Nucleus accumbens (tissue), 56 donors: Measurements from ENCODE around the gene MEAF6.
A peak's percentile ranks its signal among the peaks of the same experiment; 100 is the strongest.

Experiments
- DNase-seq, 56 donors: peaks; one replicate each; lab custom pipeline; 2025; lab: John Stamatoyannopoulos, UW

The MEAF6 gene

DNA sequence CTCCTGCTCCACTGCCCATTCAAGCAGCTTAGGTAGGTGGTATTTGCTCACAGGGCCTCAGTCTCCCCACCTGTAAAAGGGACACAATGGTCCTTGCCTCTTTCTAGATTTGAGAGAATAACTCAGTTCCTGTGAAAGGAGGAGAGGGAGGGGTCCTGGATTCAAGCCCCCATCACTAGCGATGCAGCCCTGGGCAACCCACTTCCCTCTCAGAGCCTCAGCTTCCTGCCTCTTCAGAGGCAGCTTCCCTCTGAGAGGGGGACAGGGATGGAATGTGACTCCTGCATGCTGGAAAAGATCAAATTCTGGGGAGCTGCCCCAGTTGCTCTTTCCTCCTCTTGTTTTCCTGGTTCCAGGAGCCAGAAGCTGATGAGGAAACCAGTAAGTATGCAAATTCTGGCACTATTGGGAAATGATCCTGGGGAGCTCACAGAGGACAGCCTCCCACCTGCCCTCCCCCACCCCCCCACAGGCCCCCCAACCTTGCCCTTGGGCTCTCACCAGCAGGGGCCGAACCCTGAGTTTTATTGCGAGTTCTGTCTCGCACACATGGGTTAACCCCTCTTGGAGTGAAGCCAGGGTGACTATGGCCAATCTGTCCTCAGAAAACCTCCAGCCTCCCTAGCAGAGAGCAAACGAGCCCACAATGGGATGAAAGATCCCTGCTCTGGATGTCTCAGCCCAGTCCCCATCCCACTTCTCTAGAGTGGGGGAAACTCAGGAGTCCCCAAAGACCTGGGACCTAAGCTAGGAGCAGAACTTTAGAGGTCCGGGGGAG lies 28.5 kb downstream of the MEAF6 start:
- DNase-seq = no peak

DNA sequence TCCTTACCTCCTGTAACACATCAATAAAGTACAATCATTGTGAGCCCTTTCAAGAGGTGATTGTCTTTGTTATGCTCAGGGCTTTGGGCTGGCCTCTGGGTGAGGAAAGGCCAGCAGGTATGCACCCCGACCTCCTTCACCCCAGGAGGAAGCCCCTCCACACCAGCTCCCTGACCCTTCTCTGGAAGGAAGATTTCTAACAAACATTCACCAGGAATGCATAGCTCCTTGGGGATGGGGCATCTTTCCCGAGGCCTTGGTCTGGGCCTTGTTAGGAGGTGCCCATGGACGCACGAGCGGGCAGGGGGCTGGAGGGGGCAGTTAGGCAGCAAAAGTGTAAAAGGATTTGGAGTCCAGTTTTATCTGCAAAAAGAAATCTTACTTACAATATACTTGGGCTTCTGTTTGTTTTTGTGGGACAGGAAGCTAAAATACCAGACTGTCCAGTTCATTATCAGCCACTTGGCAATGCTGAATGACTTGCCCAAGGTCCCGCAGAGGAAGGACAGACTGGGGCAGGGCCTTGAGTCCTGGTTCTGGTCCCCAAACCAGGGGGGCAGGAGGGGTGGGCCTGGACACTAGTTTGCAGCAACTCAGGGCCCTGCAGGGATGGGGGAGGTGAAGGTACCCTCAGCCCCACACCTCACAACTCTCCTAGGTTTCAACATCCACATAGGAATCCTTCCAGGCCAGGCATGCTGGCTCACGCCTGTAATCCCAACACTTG lies 30.1 kb downstream of the MEAF6 start:
- DNase-seq = no peak

DNA sequence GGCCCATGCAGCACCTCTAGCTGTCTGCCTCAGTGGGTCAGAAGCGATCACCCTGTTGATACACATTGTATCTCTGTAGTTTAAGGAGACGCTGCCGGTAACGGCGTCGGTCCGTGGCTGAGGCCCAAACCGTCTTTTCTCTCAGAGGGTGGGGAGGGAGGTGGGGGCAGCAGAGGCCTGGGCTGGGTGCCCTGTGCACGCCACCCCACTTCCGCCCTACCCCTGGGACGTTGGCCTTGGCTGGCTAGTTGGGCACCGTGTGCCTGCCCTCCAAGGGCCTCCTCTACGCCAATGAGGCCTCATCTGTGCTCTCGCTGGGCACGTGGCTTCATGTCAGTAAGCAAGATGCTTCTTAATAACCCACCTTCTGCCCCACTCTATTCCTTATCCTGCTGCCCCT lies 30.8 kb downstream of the MEAF6 start:
- no peak for DNase-seq

DNA sequence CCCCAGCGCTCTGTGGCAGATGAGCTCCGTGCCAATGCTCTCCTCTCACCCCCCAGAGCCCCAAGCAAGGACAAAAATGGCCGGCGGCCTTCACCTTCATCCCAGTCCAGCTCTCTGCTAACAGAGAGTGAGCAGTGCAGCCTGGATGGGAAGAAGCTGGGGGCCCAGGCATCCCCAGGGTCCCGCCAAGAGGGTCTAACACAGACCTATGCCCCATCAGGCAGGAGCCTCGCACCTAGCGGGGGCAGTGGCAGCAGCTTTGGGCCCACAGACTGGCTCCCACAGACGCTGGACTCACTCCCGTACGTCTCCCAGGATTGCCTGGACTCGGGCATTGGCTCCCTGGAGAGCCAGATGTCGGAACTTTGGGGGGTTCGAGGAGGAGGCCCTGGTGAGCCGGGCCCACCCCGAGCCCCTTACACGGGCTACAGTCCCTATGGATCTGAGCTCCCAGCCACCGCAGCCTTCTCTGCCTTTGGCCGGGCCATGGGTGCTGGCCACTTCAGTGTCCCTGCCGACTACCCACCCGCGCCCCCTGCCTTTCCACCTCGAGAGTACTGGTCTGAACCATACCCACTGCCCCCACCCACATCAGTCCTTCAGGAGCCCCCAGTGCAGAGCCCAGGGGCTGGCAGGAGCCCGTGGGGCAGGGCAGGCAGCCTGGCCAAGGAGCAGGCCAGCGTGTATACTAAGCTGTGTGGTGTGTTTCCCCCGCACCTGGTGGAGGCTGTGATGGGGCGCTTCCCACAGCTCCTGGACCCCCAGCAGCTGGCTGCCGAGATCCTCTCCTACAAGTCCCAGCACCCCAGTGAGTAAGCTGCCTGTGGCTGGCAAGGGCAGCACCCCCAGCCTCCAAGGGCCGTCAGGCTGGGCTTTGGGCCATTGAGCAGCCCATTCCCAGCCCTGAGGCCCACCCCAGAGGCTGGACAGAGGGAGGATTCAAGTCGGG lies 31.5 kb downstream of the MEAF6 start:
- DNase-seq = no peak

DNA sequence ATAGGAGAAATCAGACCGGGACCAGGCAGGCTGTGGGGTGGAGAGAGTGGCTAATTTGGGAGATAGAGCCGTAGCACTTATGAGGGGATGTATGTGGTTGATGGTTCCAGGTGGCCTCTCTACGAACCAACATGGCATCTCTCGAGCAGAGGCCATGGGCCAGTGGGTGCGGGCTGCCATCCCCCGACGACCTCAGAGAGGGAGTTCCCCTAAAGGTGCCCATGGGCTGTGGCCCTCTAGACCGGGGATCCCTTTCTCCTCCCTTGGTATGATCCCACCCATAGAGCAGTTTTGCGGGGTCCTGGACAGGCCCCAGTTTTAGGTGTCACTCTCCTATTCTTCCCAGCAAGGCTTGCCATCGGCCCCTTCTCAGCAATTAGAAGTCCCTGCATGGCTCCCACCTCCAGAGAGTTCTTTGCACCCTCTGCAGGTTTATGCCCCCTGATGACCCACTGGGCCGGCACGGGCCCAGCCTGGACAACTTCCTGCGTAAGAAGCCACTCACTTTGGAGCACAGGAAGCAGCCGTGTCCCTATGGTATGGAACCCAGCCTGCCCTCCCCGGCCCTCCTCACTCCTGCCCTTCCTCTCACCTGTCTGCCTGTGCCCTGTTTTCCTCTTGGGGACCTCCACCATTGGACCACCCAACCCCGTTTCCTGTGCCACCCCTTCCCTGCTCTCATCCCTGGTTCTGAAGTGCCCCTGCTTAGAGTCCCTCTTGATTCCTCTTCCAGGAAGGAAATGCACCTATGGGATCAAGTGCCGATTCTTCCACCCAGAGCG lies 32.4 kb downstream of the MEAF6 start:
- DNase-seq = no peak

DNA sequence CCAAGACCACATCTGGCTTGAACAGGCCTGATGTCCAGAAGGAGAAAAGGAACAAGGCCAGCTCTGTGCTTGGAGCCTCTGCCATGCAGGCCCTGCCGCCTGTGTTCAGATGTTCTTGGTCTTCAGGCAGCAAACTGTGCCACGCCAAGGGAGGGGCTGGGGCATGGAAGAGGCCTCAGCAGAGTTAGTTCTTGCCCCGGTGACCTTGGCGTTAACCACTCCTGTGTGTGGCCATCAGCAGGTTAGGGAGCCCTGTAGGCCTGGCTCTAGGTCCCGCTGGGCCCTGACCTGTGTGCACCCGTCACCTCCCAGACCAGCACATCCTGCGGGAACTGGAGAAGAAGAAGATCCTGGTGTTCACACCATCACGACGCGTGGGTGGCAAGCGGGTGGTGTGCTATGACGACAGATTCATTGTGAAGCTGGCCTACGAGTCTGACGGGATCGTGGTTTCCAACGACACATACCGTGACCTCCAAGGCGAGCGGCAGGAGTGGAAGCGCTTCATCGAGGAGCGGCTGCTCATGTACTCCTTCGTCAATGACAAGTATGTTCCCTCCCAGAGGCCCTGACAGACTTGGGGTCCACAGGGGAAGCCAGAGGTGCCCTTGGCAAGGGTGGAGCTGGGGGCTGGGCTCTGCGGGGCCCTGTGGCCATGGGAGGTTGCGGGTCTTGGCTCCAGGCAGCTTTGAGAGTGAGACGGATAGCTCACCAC lies 33.1 kb downstream of the MEAF6 start:
- no peak for DNase-seq

DNA sequence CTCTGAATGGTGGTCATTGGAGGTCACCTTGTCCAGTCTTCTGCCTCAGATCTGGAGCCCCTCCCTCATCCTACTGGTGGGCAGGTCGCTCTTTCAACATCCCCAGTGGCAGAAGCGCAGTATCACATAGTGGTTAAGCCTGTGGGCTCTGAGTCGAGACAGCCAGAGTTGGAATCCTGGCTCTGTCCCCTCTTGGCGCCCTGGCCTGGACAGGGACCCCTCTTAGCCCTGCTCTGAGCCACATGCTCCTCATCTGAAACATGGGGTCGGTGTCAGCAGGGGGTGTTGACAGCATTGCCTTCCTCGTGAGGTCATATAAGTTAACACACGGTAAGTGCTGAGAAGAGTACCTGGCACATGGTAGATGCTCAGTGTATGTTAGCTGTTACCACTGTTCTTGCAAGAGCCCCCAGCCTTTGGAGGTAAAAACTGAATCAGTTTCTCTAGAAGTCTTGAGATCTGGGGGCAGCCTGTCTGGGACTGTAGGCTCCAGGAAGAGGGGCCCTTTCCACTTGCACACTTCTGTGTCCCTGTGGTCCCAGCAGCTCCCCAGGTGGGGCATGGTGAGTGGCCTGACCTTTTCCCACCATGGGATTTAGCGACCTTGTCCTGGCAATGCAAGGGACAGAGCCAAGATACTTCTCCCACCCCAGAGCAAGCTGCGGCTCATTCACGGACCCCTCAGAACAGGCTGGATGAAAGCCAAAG lies 33.8 kb downstream of the MEAF6 start:
- DNase-seq = no peak

DNA sequence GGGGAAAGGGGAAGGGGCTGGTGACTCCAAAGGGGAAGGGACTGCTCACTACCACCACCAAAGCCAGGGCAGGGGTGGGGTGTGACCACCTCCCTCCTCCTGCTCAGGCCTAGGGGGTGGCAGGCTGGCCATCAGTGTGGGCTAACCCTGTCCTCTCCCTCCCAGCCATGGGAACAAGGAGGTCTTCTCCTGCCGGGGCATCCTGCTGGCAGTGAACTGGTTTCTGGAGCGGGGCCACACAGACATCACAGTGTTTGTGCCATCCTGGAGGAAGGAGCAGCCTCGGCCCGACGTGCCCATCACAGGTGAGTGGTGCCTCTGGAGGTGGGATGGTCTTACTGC lies 34.5 kb downstream of the MEAF6 start:
- no peak for DNase-seq

DNA sequence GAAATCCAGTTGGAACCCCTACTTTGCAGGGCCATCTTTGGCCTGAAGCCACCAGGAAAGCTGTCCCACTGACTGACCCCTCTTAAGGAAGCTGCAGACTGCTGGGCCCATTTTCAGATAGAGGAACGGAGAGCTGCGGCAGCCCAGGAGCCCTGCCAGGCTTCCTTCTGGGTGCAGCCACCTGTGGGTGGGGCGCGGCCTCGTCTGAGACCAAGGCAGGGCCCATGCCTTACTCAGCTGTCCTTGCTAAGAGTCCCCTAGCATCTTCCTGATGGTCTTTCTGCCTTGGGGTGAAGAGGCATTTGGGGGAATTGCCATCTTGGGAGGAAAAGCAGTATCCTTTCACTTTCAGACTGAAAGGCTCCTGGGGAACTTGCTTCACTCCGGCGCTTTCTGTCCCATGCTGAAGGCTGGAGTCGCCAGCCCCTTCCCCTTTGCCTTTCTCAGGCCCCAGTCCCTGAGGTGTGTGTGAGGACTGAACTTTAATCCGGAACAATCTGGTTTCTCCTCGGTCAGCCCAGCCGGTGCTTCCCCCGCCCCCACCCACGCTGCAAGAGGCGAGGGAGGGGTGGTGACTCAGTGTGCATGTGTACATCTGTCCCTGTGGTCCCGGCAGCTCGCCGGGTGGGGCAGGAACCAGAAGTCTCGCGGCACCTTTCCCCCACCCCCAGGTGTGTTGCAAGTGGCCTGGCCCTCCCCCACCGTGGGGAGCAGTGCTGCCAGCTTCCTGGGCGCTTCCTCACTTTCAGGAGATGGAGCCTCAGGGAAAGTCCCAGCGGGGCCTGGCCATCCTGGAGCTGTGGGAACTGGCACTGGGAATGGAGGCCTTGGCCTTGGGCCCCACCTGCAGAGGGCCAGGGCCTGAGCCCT lies 35.1 kb downstream of the MEAF6 start:
- peak in 5 of 56 donors; percentile 22 to 46 (median 29) for DNase-seq

DNA sequence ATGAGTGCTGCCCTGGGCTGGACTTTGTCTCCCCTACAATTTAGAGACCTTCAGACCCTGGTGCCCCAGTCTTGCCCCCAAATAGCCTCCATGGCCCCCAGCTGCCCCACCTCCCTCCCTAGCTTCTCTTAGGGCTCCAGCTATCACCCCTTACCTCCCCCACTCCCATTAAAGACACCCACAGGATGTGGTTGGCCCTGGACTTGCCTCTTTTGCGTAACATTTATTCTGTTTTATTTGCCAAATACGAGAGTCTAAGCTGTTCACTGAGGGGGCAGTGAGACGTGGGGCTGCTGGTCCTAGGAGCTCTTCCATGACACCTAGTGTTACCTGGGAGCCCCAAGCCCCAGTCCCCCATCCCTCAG lies 35.7 kb downstream of the MEAF6 start:
- no peak for DNase-seq

DNA sequence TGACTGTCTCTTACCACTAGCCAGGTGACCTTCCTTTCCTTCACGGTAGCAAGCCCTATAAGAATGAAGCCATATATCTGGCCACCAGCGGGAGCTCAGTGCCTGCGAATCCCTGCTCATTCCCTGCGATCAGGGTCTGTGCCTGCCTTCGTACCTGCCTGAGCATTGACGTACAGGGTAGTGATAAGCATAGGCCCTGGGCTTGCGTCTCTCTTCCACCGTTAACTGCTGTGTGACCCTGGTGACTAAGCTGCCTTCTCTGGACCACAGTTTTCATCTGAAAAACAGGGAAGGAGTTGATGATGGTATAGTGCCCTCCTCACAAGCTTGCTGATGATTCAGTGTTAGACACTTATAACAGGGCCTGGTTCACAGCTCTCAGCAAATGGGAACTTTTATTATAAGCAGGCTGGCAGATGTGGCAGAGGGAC lies 36.1 kb downstream of the MEAF6 start:
- no peak for DNase-seq

DNA sequence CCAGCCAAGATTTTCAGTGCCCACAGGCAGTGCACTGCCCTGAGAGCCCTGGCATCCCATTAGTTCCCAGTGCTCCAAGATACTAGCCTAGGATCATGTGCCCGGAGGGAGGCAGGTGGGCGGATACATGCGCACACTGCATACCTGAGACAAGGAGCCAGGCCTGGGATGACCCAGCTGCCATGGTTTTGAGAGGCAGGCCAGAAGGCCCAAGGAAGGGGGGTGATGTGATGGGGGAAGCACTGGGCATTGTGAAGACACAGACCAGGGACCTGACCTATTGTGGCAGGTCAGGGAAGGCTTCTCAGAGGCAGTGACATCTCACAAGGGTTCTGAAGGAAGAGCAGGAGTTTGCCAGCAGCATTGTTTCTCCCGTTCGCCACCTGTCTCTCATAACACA lies 36.6 kb downstream of the MEAF6 start:
- DNase-seq = no peak

DNA sequence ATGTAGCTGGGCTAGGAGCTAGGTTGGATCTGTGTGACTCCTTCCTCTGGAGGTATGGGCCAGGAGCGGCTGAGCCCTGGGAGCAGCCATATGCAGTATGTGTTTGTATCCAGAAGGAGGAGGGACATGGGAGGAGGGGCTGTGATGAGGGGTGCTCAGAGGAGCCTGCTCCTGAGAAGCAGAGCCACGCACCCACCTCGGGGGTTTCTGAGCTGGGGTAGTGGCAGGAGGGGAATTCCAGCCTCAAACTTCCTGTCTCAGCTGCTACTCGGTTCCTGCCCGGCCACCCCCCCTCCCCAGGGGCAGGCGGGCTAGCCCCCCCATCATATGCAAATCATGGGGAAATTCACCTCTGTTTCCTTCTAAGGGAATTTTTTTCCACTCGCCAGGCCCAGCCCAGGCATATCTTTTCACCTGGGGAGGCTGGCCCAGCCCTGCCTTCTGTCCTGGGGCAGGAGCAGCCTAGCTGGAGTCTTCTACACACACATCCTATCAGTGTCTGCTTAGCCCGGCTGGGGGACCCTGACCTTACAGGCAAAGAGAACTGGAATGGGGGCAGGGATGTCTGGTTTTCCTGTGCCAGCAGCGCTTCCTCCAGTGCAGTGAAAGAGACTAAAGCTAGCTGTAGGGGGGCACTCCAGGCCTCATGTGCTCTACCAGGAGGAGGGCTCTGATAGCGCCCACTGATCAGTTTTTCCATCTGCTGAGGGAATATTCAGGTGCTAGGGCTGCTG lies 37.2 kb downstream of the MEAF6 start:
- no peak for DNase-seq

DNA sequence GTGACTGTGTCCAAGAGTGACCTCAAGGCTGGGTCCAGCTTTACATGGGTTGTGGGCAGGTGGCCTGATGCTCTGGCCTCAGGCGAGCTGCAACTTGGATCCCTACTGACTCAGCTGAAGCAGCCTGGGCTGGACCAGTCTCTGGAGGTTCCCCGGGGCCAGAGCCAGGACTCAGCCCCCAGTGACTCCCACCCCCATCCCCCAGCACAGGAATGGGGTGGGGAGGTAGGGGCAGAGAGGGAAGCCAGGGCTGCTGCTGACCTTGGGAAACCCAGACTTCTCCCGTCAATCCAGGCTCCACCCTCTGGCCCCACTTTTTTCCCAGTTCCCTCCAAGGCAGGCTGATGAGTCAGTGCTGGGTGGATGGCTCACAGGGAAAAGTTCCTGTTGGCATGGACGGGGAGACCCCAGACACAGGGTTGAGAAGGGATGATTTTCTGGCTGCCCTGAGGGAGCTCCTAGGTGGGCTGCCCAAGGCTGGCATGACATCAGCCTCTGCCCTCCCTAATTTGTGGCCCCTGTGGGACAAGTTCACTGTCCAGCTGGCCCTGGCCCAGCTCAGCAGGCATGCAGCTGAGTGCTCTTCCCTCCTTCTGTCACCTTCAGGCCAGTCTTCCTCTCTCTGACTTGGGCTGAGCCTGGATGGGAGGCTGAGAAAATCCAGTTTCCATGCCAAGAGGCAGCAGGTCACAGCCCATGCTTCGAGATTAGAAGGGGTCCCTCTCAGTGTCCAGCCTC lies 37.9 kb downstream of the MEAF6 start:
- peak in 5 of 56 donors; percentile 10 to 39 (median 23) for DNase-seq

DNA sequence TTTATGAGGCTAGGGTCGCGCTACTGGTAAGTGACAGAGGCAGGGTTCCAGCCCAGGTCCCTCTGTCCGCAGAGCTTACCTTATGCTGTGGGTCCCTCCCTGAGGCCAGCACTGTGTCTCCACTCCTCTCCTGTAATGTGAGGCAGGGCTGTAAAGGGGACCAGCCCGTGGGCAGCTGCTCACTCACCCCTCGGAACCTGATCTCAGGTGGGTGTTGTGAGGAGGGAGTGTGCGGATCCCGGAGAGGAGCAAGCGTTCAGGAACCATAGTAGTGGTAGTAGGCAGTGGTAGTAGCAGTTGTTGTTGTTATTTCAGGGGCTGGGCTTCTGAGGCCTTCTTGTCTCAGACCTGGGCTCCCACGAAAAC lies 38.5 kb downstream of the MEAF6 start:
- DNase-seq = no peak

DNA sequence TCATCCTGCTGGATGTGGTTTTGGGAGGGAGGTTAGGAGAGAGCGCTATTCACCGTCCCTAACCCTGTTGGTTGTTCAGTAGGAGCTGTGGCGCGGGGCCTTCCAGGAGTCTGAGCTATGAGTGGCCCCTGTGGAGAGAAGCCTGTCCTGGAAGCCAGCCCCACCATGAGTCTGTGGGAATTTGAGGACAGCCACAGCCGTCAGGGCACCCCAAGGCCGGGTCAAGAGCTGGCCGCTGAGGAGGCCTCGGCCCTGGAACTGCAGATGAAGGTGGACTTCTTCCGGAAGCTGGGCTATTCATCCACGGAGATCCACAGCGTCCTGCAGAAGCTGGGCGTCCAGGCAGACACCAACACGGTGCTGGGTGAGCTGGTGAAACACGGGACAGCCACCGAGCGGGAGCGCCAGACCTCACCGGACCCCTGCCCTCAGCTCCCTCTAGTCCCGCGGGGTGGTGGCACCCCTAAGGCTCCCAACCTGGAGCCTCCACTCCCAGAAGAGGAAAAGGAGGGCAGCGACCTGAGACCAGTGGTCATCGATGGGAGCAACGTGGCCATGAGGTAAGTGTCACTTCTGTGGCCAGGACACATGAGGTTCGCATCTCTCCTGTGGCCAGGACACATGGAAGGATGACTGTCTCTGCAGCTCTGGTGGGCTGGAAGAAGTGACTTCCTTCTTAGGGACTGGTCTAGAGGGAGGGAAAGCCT lies 39.0 kb downstream of the MEAF6 start:
- no peak for DNase-seq
